GM06990 (cell line): ENCODE data around the gene SNRNP35.
"Not testable (repeated sequence)": the region's sequence is repeated elsewhere in the genome, so short reads cannot be mapped to it uniquely, and the experiment has no call there.

Experiments used
- DNase-seq: peaks from one replicate; pipeline ENCODE4 v3.0.0-alpha.2; 2011; ENCODE audit not compliant: insufficient read length; ENCODE audit errors: extremely low read depth
- H3K27me3 ChIP-seq: replicated peaks from 2 replicates; pipeline ENCODE4 v1.6.0; 2011; ENCODE audit warnings: low read length; ENCODE audit not compliant: control insufficient read depth, insufficient read depth
- H3K36me3 ChIP-seq: 2 replicates; pipeline ENCODE4 v1.5.1; 2011; ENCODE audit warnings: low read length; ENCODE audit not compliant: control insufficient read depth, insufficient read depth
- H3K4me3 ChIP-seq: replicated peaks from 2 replicates; pipeline ENCODE4 v1.5.1; 2011; ENCODE audit warnings: low read depth, mild to moderate bottlenecking, control low read depth, low read length
- CTCF ChIP-seq: IDR thresholded peaks from 2 replicates; pipeline ENCODE4 v1.5.1; 2011; ENCODE audit warnings: low read length, control low read depth, mild to moderate bottlenecking, inconsistent platforms; ENCODE audit not compliant: insufficient read depth, poor library complexity, severe bottlenecking

The SNRNP35 gene

GRCh38 chr12:123475246-123475703, 17.3 kb downstream of the SNRNP35 start:
- Histone ChIP-seq H3K27me3 (no peaks in the 10 kb centered on the region), H3K36me3 (peaks cover 3% of the 10 kb centered on the region), H3K4me3 (no peak overlapping the region)
- no peak for DNase-seq
- TF ChIP-seq CTCF: no peak

GRCh38 chr12:123478069-123478468, 20.1 kb downstream of the SNRNP35 start:
- TF ChIP-seq CTCF: no peak

GRCh38 chr12:123478762-123479161, 20.8 kb downstream of the SNRNP35 start:
- Histone ChIP-seq H3K36me3 (no peaks in the 10 kb centered on the region), H3K4me3 (no peak overlapping the region), H3K27me3 (no peaks in the 10 kb centered on the region)
- TF ChIP-seq CTCF: no peak
- no peak for DNase-seq

More at GRCh38 chr12:123478069-123478468, 20.1 kb downstream of the SNRNP35 start:
- Histone ChIP-seq H3K27me3 (no peaks in the 10 kb centered on the region), H3K4me3 (no peak overlapping the region), H3K36me3 (no peaks in the 10 kb centered on the region)
- no peak for DNase-seq

- Histone ChIP-seq H3K36me3 (no peaks in the 10 kb centered on the region), H3K27me3 (no peaks in the 10 kb centered on the region), H3K4me3 (no peak overlapping the region)
- TF ChIP-seq CTCF: no peak
- DNase-seq: no peak
Observed at GRCh38 chr12:123479442-123480180, 21.7 kb downstream of the SNRNP35 start.

- not testable (repeated sequence) for H3K36me3 ChIP-seq, H3K27me3 ChIP-seq, H3K4me3 ChIP-seq
Observed at GRCh38 chr12:123481251-123481650, 23.3 kb downstream of the SNRNP35 start.

GRCh38 chr12:123482876-123483275, 24.9 kb downstream of the SNRNP35 start:
- Histone ChIP-seq H3K36me3 (no peaks in the 10 kb centered on the region), H3K27me3 (no peaks in the 10 kb centered on the region), H3K4me3 (no peak overlapping the region)
- TF ChIP-seq CTCF: no peak
- DNase-seq: no peak

More at GRCh38 chr12:123481251-123481650, 23.3 kb downstream of the SNRNP35 start:
- not testable (repeated sequence) for DNase-seq
